ENCODE measurements around the gene RDH13. TPM values are rescaled to one million over a fixed set of nuclear protein-coding genes. Genes with fewer than 3 reads are reported as not detected.

Gene RDH13
- total RNA-seq, 1 donor from 2014 or later = 85.7 TPM

- Mint-ChIP-seq H3K9me3 (no peaks in the 10 kb centered on the region), H3K36me3 (peaks cover 7% of the 10 kb centered on the region), H3K27me3 (ENCODE audit: low read depth) (no peaks in the 10 kb centered on the region), H3K4me3 (no peak overlapping the region), H3K4me1 (no peaks in the 10 kb centered on the region), H3K27ac (no peak overlapping the region)
- DNase-seq (ENCODE audit: low spot score in 2 of 2, unreplicated experiment in 2 of 2) = no peak
- TF ChIP-seq CTCF (IDR thresholded peaks at IDR 0.05; ENCODE audit: unreplicated experiment) = no peak
These were observed 31.7 kb upstream of the RDH13 start for GRCh38 chr19:55094456-55095259.

DNA sequence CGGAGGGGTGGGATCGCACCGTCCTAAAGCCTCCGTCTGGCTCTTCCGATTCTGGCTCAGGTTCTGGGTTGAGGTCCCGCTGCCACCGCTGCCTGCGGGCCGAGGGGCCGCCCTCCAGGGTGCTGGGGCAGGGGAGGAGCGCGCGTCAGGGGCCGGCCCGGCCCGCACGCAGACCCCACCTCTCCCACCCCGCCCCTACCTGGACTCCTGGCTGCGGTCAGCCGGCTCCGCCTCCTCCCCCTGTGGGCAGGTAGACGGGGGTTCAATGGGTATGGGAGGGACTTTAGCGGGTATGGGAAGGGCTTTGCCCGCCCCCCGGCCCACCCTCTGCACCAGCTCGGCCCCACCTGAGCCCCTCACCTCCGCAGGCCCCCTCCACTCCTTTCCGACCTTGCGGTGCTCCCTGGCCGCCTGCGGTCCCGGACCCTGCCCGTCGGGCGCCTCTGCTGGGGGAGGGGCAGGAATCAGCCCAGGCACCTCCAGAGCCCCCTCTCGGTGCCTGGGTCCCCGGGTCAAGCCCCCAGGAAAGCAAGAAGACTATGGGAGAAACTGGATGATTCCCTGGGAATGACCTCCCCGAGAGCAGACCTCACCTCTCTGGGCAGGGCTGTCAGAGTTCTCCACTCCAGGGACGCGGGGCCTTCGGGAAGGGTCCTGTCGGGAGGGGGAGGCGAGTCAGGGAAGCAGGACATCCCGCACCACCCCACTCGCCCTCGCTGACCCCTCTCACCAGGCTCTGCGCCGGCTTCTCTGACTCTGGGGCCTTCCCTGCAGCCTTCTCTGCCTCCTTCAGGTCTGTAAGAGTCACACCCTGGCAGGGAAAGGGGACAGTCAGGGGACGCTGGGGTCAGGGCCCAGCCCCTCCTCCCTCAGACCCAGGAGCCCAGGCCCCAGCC is 29.7 kb upstream of the RDH13 start:
- Mint-ChIP-seq H3K27me3 (ENCODE audit: low read depth) (peaks cover 2% of the 10 kb centered on the region), H3K36me3 (peaks cover 5% of the 10 kb centered on the region), H3K9me3 (no peaks in the 10 kb centered on the region), H3K4me3 (no peak overlapping the region), H3K4me1 (peaks cover 15% of the 10 kb centered on the region), H3K27ac (no peak overlapping the region)
- DNase-seq (ENCODE audit: low spot score in 2 of 2, unreplicated experiment in 2 of 2) = no peak
- TF ChIP-seq CTCF (IDR thresholded peaks at IDR 0.05; ENCODE audit: unreplicated experiment) = no peak

- peaks cover 5% of the 10 kb centered on the region for H3K36me3 Mint-ChIP-seq
- no peak overlapping the region for H3K4me3 Mint-ChIP-seq
- peaks cover 2% of the 10 kb centered on the region for H3K27me3 Mint-ChIP-seq (ENCODE audit: low read depth)
- no peaks in the 10 kb centered on the region for H3K9me3 Mint-ChIP-seq
- no peak for TF ChIP-seq CTCF (IDR thresholded peaks at IDR 0.05; ENCODE audit: unreplicated experiment)
- no peak overlapping the region for H3K27ac Mint-ChIP-seq
- DNase-seq (ENCODE audit: low spot score in 2 of 2, unreplicated experiment in 2 of 2) = no peak
- peaks cover 20% of the 10 kb centered on the region for H3K4me1 Mint-ChIP-seq
These were observed 29.0 kb upstream of the RDH13 start for GRCh38 chr19:55091955-55092354.

DNA sequence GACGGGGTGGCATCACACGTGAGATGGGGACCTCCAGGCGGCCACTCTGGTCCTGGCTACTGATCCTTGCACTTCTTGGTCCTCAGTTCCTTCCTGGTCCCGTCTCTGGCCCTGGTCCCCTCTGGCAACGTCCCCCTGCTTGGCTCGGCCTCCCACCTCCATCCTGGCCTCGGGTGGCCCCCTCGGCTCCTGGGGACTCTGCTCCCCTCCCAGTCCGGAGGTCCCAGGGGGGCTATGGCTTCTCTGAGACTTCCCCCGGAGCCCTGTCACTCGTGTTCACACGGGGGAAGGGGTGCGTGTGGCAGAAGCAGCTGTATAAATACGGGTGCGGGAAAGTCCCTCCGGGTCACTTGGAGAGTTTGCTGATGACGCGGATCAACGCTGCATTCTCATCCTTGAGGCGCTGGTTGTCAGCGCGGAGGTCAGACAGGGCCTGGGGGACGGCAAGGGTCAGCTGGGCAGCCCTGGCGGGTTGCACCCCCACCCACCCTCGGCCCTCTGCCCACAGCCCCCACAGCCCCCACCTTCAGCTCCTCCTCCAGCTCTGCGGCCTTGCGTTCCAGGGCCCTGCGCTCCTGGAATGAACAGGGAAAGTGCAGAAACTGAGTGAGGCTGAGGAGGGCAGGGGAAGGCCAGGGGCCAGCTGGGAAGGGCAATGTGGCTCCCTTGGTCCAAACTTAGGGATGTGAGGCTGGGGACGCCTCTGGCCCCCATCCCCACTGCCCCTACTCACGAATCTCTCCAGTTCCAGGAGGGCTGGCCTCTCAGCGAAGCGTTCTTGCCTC is 28.4 kb upstream of the RDH13 start:
- Mint-ChIP-seq H3K27ac (no peak overlapping the region), H3K36me3 (peaks cover 5% of the 10 kb centered on the region), H3K4me1 (peaks cover 22% of the 10 kb centered on the region), H3K9me3 (no peaks in the 10 kb centered on the region), H3K27me3 (ENCODE audit: low read depth) (peaks cover 4% of the 10 kb centered on the region), H3K4me3 (no peak overlapping the region)
- TF ChIP-seq CTCF (IDR thresholded peaks at IDR 0.05; ENCODE audit: unreplicated experiment) = no peak
- no peak for DNase-seq (ENCODE audit: low spot score in 2 of 2, unreplicated experiment in 2 of 2)

GRCh38 chr19:55090564-55090963 is 27.6 kb upstream of the RDH13 start:
- H3K9me3 Mint-ChIP-seq = no peaks in the 10 kb centered on the region
- H3K36me3 Mint-ChIP-seq = peaks cover 5% of the 10 kb centered on the region
- H3K27ac Mint-ChIP-seq = no peak overlapping the region
- no peak for TF ChIP-seq CTCF (IDR thresholded peaks at IDR 0.05; ENCODE audit: unreplicated experiment)
- peaks cover 28% of the 10 kb centered on the region for H3K4me1 Mint-ChIP-seq
- peaks cover 10% of the 10 kb centered on the region for H3K27me3 Mint-ChIP-seq (ENCODE audit: low read depth)
- DNase-seq (ENCODE audit: low spot score in 2 of 2, unreplicated experiment in 2 of 2) = no peak
- H3K4me3 Mint-ChIP-seq = no peak overlapping the region

Measured in mesothelial cell of epicardium (in vitro differentiated cells).